ENCODE data around the gene PEX12. TPM values are rescaled to one million over a fixed set of nuclear protein-coding genes. Genes with fewer than 3 reads are reported as not detected.
A peak's percentile ranks its signal among the peaks of the same experiment; 100 is the strongest.

PEX12 gene
- total RNA-seq: 1 to 10 TPM; 8.3 to 8.5 TPM
- 2.0 TPM for polyA plus RNA-seq

DNA sequence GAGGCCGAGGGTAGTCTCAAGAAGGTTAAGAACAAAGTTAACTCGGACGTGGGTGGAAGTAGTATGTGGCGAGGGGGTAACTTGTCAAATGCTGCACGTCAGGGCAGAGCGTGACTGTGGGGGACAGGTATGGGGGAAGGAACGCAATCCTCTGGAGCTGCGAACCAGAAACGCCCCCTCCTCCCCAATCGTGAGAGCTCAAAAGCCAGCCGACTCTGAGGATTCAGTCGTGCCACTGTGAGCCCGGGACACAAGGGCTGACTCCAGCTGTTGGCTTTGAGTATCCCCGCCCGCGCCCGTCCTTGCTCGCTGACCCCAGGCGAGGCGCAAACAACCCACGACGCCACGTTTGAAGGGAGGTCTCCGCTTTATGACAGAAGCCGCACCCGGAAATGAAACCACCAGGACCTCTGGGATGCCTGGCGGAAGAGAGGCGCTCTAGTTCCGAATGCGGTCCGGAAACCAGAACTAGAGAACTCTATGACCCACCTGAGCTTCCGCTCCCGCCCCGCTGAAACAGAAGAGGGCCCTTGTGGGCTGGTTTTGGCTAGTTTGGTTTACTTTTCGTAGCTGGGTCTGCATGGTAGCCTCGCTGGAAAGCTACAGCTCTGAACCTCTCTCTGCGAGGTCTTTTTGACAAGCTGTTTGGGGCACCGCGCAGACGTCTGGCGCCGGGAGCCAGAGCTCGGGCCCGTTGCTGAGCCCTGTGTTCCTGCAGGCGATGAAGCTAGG is at the start of gene PEX12:
TSS of gene PEX12 (minus strand) at position 375 of the 732 bp plus-strand sequence. CDS start 550 bp downstream, outside the sequence.
- H3K36me3 ChIP-seq (ENCODE audit: insufficient read depth, low read length): peaks cover 5% of the 10 kb centered on the region
- ChIA-PET CTCF (interaction anchor here (0.8 to 2.2 kb wide), 13 partner anchors 8 to 437 kb away, joined by 3 to 7 read pairs (median 4); partner anchors contain the start of gene AP2B1), POLR2A (interaction anchor here (0.5 to 1.8 kb wide), 15 partner anchors 8 to 417 kb away, joined by 3 to 25 read pairs (median 5); partner anchors contain the start of genes AP2B1, SLFN14, SLFN5 and TAF15)
- peak within 1 kb of the TSS; percentile 85 for H3K4me3 ChIP-seq (ENCODE audit: low read length)
- no peaks in the 10 kb centered on the region for H3K9me3 ChIP-seq (ENCODE audit: low read length)
- Mint-ChIP-seq H3K4me3 (peak within 1 kb of the TSS; percentile 88 to 99 (median 97)), H3K36me3 (peaks cover 0 to 35% (median 5%) of the 10 kb centered on the region in 3 donors), H3K27me3 (no peaks in the 10 kb centered on the region), H3K4me1 (peaks cover 23 to 29% (median 26%) of the 10 kb centered on the region in 3 donors), H3K27ac (peak within 1 kb of the TSS; percentile 95 to 100 (median 99)), H3K9me3 (no peaks in the 10 kb centered on the region)
- no peaks in the 10 kb centered on the region for H3K27me3 ChIP-seq (ENCODE audit: insufficient read depth, low read length, poor library complexity, severe bottlenecking)
- peak; percentile 83 to 94 (median 87) for DNase-seq
- H3K27ac ChIP-seq (ENCODE audit: low read depth, low read length): peak within 1 kb of the TSS; percentile 90
- peaks cover 15% of the 10 kb centered on the region for H3K4me1 ChIP-seq (ENCODE audit: insufficient read depth, low read length)

DNA sequence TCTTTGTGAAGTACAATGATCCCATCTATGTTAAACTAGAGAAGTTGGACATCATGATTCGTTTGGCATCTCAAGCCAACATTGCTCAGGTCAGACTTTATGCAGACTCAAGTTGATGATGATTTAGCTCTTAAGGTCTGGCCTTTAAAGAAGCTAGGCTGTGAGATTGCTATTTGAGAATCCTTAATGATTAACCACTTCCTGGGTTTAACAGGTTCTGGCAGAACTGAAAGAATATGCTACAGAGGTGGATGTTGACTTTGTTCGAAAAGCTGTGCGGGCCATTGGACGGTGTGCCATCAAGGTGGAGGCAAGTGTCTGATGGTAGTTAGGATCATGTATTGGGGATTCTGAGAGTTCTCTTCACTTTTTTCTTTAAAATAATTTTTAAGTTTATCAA is 49.0 kb upstream of the PEX12 start:
- no peak for DNase-seq
- Mint-ChIP-seq H3K4me1 (peaks cover 5% of the 10 kb centered on the region in 3 donors), H3K27ac (peak overlapping the region in 1 of 8 donors; percentile 71), H3K36me3 (peaks cover 10 to 84% (median 16%) of the 10 kb centered on the region in 3 donors), H3K9me3 (no peaks in the 10 kb centered on the region), H3K4me3 (no peak overlapping the region), H3K27me3 (no peaks in the 10 kb centered on the region)
- ChIA-PET POLR2A (no interaction called here), CTCF (no interaction called here)
- H3K27me3 ChIP-seq (ENCODE audit: insufficient read depth, low read length, poor library complexity, severe bottlenecking): no peaks in the 10 kb centered on the region
- no peaks in the 10 kb centered on the region for H3K4me1 ChIP-seq (ENCODE audit: insufficient read depth, low read length)
- H3K36me3 ChIP-seq (ENCODE audit: insufficient read depth, low read length): peaks cover 47% of the 10 kb centered on the region
- H3K4me3 ChIP-seq (ENCODE audit: low read length): no peak overlapping the region
- no peak overlapping the region for H3K27ac ChIP-seq (ENCODE audit: low read depth, low read length)
- H3K9me3 ChIP-seq (ENCODE audit: low read length): no peaks in the 10 kb centered on the region

DNA sequence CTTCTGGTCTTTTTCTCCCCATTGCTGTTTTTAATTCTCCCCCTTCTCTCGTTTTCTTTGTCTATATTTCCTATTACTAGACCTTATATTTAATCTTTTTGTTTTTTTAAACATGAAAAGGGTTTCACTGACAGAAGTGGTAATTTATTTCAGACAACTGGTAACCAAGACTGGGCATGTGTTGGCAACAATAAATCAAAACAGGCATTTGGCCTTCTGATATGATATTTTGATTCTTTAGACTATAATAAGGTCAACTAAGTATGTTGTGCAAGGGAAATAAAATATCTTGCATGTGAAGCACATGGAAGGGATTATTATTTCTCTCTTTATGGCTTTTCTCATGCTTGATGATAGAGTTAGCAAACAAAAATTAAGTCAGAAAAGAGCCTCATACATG is 43.4 kb upstream of the PEX12 start:
- Histone ChIP-seq H3K36me3 (ENCODE audit: insufficient read depth, low read length) (peaks cover 32% of the 10 kb centered on the region), H3K27me3 (ENCODE audit: insufficient read depth, low read length, poor library complexity, severe bottlenecking) (no peaks in the 10 kb centered on the region), H3K9me3 (ENCODE audit: low read length) (no peaks in the 10 kb centered on the region), H3K27ac (ENCODE audit: low read depth, low read length) (no peak overlapping the region), H3K4me3 (ENCODE audit: low read length) (no peak overlapping the region), H3K4me1 (ENCODE audit: insufficient read depth, low read length) (no peaks in the 10 kb centered on the region)
- H3K4me1 Mint-ChIP-seq: peaks cover 5 to 28% (median 10%) of the 10 kb centered on the region in 3 donors
- H3K36me3 Mint-ChIP-seq: peaks cover 5 to 70% (median 6%) of the 10 kb centered on the region in 3 donors
- no peak overlapping the region for H3K4me3 Mint-ChIP-seq
- no peaks in the 10 kb centered on the region for H3K27me3 Mint-ChIP-seq
- H3K9me3 Mint-ChIP-seq: no peaks in the 10 kb centered on the region
- CTCF ChIA-PET: no interaction called here
- DNase-seq: no peak
- POLR2A ChIA-PET: no interaction called here
- H3K27ac Mint-ChIP-seq: peak overlapping the region in 1 of 8 donors; percentile 39

DNA sequence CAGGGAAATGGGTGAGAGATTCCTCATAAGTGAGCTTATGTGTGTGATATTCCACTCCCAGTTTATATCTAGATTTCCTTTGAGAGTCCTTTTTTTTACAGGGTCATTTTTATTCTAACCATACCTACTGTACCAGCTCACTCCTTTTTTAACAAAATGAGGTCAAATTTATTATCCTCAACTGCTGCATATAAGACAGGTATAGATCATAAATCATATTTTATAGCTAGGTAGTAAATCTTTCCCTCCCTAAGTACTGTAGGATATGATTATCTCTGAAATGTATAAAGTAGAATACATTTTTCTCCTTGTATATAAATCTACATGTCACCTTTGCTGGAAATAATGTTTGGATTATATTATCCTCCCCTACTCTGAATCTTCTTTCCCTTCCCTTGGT is 40.3 kb upstream of the PEX12 start:
- CTCF ChIA-PET: interaction anchor here (1.4 kb wide), 1 partner anchor 128 kb away, joined by 3 read pairs; no protein-coding TSS in a partner anchor

DNA sequence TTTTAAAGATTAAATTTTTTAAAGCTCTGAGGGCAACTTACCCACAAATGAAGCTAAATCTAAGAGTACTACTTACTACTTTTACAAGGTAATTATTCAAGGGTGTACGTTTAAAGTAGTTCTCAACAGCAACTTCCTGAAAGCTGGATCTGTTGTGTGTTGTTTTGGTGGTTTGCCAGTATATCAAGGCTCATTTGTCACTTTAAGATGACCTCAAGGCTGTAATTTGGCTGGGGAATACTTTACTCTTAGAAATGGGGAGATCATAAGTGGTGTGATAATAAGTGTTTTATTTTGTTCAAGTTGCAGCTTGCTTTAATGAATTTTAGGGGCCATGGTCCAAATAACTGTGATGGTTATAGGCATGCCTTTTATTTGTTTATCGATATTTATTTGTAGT is 39.1 kb upstream of the PEX12 start:
- H3K4me1 ChIP-seq (ENCODE audit: insufficient read depth, low read length): no peaks in the 10 kb centered on the region
- H3K9me3 ChIP-seq (ENCODE audit: low read length): no peaks in the 10 kb centered on the region
- Mint-ChIP-seq H3K36me3 (peaks cover 0 to 63% (median 0%) of the 10 kb centered on the region in 3 donors), H3K27me3 (no peaks in the 10 kb centered on the region), H3K9me3 (no peaks in the 10 kb centered on the region), H3K4me3 (no peak overlapping the region), H3K4me1 (peaks cover 11 to 39% (median 17%) of the 10 kb centered on the region in 3 donors), H3K27ac (no peak overlapping the region)
- no peaks in the 10 kb centered on the region for H3K27me3 ChIP-seq (ENCODE audit: insufficient read depth, low read length, poor library complexity, severe bottlenecking)
- ChIA-PET CTCF (no interaction called here), POLR2A (no interaction called here)
- H3K36me3 ChIP-seq (ENCODE audit: insufficient read depth, low read length): peaks cover 8% of the 10 kb centered on the region
- H3K27ac ChIP-seq (ENCODE audit: low read depth, low read length): no peak overlapping the region
- no peak for DNase-seq
- H3K4me3 ChIP-seq (ENCODE audit: low read length): no peak overlapping the region

More for the DNA sequence above, 40.3 kb upstream of the PEX12 start:
- Histone ChIP-seq H3K4me3 (ENCODE audit: low read length) (no peak overlapping the region), H3K27me3 (ENCODE audit: insufficient read depth, low read length, poor library complexity, severe bottlenecking) (no peaks in the 10 kb centered on the region), H3K9me3 (ENCODE audit: low read length) (no peaks in the 10 kb centered on the region), H3K27ac (ENCODE audit: low read depth, low read length) (no peak overlapping the region), H3K4me1 (ENCODE audit: insufficient read depth, low read length) (no peaks in the 10 kb centered on the region), H3K36me3 (ENCODE audit: insufficient read depth, low read length) (peaks cover 8% of the 10 kb centered on the region)
- POLR2A ChIA-PET: interaction anchor here (1.5 kb wide), 1 partner anchor 18 kb away, joined by 6 read pairs; no protein-coding TSS in a partner anchor
- peaks cover 4 to 31% (median 10%) of the 10 kb centered on the region in 3 donors for H3K4me1 Mint-ChIP-seq
- no peaks in the 10 kb centered on the region for H3K9me3 Mint-ChIP-seq
- peaks cover 0 to 61% (median 0%) of the 10 kb centered on the region in 3 donors for H3K36me3 Mint-ChIP-seq
- H3K27ac Mint-ChIP-seq: peak overlapping the region in 3 of 8 donors; percentile 5 to 29 (median 6)
- H3K27me3 Mint-ChIP-seq: no peaks in the 10 kb centered on the region
- H3K4me3 Mint-ChIP-seq: no peak overlapping the region
- DNase-seq: no peak

DNA sequence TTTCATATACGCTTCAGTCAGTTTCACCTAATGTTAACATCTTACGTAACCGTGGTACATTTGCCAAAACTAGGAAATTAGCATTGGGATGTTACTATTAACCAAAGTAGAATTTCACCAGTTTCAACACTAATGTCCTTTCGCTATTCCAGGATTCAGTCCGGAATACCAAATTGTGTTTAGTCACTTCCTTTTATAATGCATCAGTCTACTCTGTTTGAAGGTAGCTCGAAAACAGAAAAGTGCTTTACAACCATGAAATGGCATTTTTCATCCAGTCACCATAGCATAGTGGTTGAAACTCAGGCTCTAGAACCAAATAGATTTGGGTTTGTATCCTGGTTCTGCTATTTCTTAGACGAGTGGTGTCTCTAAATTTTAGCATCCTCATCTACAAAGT is 38.2 kb upstream of the PEX12 start:
- Histone ChIP-seq H3K27me3 (ENCODE audit: insufficient read depth, low read length, poor library complexity, severe bottlenecking) (no peaks in the 10 kb centered on the region), H3K27ac (ENCODE audit: low read depth, low read length) (no peak overlapping the region), H3K9me3 (ENCODE audit: low read length) (no peaks in the 10 kb centered on the region), H3K4me1 (ENCODE audit: insufficient read depth, low read length) (no peaks in the 10 kb centered on the region), H3K36me3 (ENCODE audit: insufficient read depth, low read length) (peaks cover 8% of the 10 kb centered on the region), H3K4me3 (ENCODE audit: low read length) (no peak overlapping the region)
- POLR2A ChIA-PET: no interaction called here
- H3K27me3 Mint-ChIP-seq: no peaks in the 10 kb centered on the region
- H3K36me3 Mint-ChIP-seq: peaks cover 0 to 67% (median 0%) of the 10 kb centered on the region in 3 donors
- CTCF ChIA-PET: interaction anchor here (0.7 kb wide), 1 partner anchor 446 kb away, joined by 4 read pairs; no protein-coding TSS in a partner anchor
- H3K27ac Mint-ChIP-seq: no peak overlapping the region
- no peak for DNase-seq
- peaks cover 9 to 37% (median 13%) of the 10 kb centered on the region in 3 donors for H3K4me1 Mint-ChIP-seq
- H3K4me3 Mint-ChIP-seq: no peak overlapping the region
- H3K9me3 Mint-ChIP-seq: no peaks in the 10 kb centered on the region

DNA sequence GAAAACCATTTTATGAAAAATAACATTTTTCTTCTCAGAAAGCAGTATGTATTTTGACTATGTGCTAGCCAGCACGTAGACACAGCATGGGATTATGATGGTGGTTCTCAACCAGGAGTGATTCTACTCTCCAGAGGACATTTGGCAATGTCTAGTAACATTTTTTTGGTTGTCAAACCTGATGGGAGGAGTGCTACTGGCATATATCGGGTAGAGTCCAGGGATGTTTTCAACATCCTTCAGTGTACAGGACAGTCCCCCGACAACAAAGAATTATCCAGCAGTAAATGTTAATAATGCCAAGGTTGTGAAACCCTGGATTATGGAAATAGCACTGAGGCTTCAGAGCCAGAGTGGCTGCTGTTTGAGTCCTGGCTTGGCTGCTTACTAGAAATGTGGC is 36.4 kb upstream of the PEX12 start:
- Mint-ChIP-seq H3K4me1 (peaks cover 7 to 28% (median 7%) of the 10 kb centered on the region in 3 donors), H3K4me3 (no peak overlapping the region), H3K27me3 (no peaks in the 10 kb centered on the region), H3K27ac (peak overlapping the region in 2 of 8 donors; percentile 8 to 65), H3K36me3 (peaks cover 0 to 69% (median under 1%) of the 10 kb centered on the region in 3 donors), H3K9me3 (no peaks in the 10 kb centered on the region)
- no peak for DNase-seq
- H3K27me3 ChIP-seq (ENCODE audit: insufficient read depth, low read length, poor library complexity, severe bottlenecking): no peaks in the 10 kb centered on the region
- H3K9me3 ChIP-seq (ENCODE audit: low read length): no peaks in the 10 kb centered on the region
- H3K4me1 ChIP-seq (ENCODE audit: insufficient read depth, low read length): no peaks in the 10 kb centered on the region
- H3K27ac ChIP-seq (ENCODE audit: low read depth, low read length): no peak overlapping the region
- CTCF ChIA-PET: interaction anchor here (1.0 to 1.2 kb wide), 2 partner anchors 133 to 149 kb away, joined by 3 to 4 read pairs; no protein-coding TSS in a partner anchor
- peaks cover 10% of the 10 kb centered on the region for H3K36me3 ChIP-seq (ENCODE audit: insufficient read depth, low read length)
- POLR2A ChIA-PET: no interaction called here
- H3K4me3 ChIP-seq (ENCODE audit: low read length): no peak overlapping the region

All from CD8-positive, alpha-beta memory T cell (primary cell).